GM23338 (cell line): Measurements from ENCODE around the gene ZNF532. TPM values are rescaled to one million over a fixed set of nuclear protein-coding genes. Genes with fewer than 3 reads are reported as not detected.
A peak's percentile ranks its signal among the peaks of the same experiment; 100 is the strongest.
"Not testable (repeated sequence)": the region's sequence is repeated elsewhere in the genome, so short reads cannot be mapped to it uniquely, and the experiment has no call there.

Experiments used
- ATAC-seq: fragments of 200-7000 bp; cut with Tn5 transposase; 3 replicates; pipeline ENCODE4 v1.9.1; 2020
- DNase-seq: peaks from one replicate; pipeline ENCODE4 v3.0.0-alpha.2; 2015; ENCODE audit warnings: low spot score
- H2AFZ ChIP-seq: fragments of 200-600 bp; sonication (generic); 2 replicates; pipeline ENCODE4 v1.8.0; 2016; ENCODE audit warnings: antibody characterized with exemption, mild to moderate bottlenecking, moderate library complexity
- H3F3A ChIP-seq: fragments of 200-600 bp; sonication (generic); replicated peaks from 2 replicates; pipeline ENCODE4 v1.8.0; 2017; ENCODE audit warnings: antibody characterized with exemption, mixed run types, low read depth
- H3K27ac ChIP-seq: fragments of 200-600 bp; sonication (generic); 2 replicates; pipeline ENCODE4 v1.6.1; 2016; ENCODE audit warnings: low read depth
- H3K27me3 ChIP-seq: fragments of 200-600 bp; sonication (generic); 2 replicates; pipeline ENCODE4 v1.8.0; 2016; ENCODE audit warnings: mild to moderate bottlenecking, mixed run types, moderate library complexity; ENCODE audit not compliant: insufficient read depth
- H3K36me3 ChIP-seq: fragments of 200-600 bp; sonication (generic); 2 replicates; pipeline ENCODE4 v1.8.0; 2016; ENCODE audit warnings: mild to moderate bottlenecking; ENCODE audit not compliant: insufficient read depth
- H3K4me1 ChIP-seq: fragments of 200-600 bp; sonication (generic); 2 replicates; pipeline ENCODE4 v1.8.0; 2016; ENCODE audit warnings: mild to moderate bottlenecking, moderate library complexity; ENCODE audit not compliant: insufficient read depth
- H3K4me2 ChIP-seq: fragments of 200-600 bp; sonication (generic); 2 replicates; pipeline ENCODE4 v1.7.1; 2017; ENCODE audit warnings: mixed run types
- H3K4me3 ChIP-seq: fragments of 200-600 bp; sonication (generic); 2 replicates; pipeline ENCODE4 v1.6.1; 2016; ENCODE audit warnings: mixed run types
- H3K79me2 ChIP-seq: fragments of 200-600 bp; sonication (generic); replicated peaks from 2 replicates; pipeline ENCODE4 v1.8.0; 2017; ENCODE audit warnings: mild to moderate bottlenecking; ENCODE audit not compliant: insufficient read depth
- H3K9me2 ChIP-seq: fragments of 200-600 bp; sonication (generic); 2 replicates; pipeline ENCODE4 v1.8.0; 2017; ENCODE audit not compliant: insufficient read depth
- H4K20me1 ChIP-seq: fragments of 200-600 bp; sonication (generic); replicated peaks from 2 replicates; pipeline ENCODE4 v1.8.0; 2017; ENCODE audit warnings: mild to moderate bottlenecking; ENCODE audit not compliant: insufficient read depth
- H3K27ac Mint-ChIP-seq: 2 replicates; pipeline ENCODE4 v1.8.0; 2020; ENCODE audit warnings: inconsistent platforms, mild to moderate bottlenecking, moderate library complexity, mixed read lengths
- H3K27me3 Mint-ChIP-seq: 3 replicates; pipeline ENCODE4 v1.8.0; 2022; ENCODE audit warnings: low read depth, mild to moderate bottlenecking, moderate library complexity, mixed read lengths, inconsistent platforms; ENCODE audit not compliant: insufficient read depth, poor library complexity
- H3K36me3 Mint-ChIP-seq: 3 replicates; pipeline ENCODE4 v1.8.0; 2021; ENCODE audit warnings: low read depth, mild to moderate bottlenecking, inconsistent platforms, moderate library complexity, mixed read lengths
- H3K4me1 Mint-ChIP-seq: 3 replicates; pipeline ENCODE4 v1.8.0; 2020; ENCODE audit warnings: mild to moderate bottlenecking, inconsistent platforms, mixed read lengths
- H3K4me3 Mint-ChIP-seq: 3 replicates; pipeline ENCODE4 v1.8.0; 2021; ENCODE audit warnings: moderate library complexity, mild to moderate bottlenecking, inconsistent platforms, mixed read lengths
- H3K9me3 Mint-ChIP-seq: 3 replicates; pipeline ENCODE4 v1.8.0; 2020; ENCODE audit warnings: moderate library complexity, mild to moderate bottlenecking, inconsistent platforms, mixed read lengths
- CREB1 ChIP-seq: fragments of 250-450 bp; sonication (Bioruptor Pico); IDR thresholded peaks from 2 replicates; pipeline ENCODE4 v1.5.0; 2020; ENCODE audit warnings: low read depth, mild to moderate bottlenecking, moderate library complexity
- EZH2phosphoT487 ChIP-seq: fragments of 200-600 bp; sonication (generic); IDR thresholded peaks from one replicate; pipeline ENCODE4 v1.8.1; 2018; ENCODE audit warnings: antibody characterized with exemption; ENCODE audit not compliant: unreplicated experiment
- JUNB ChIP-seq: IDR thresholded peaks from one replicate; pipeline ENCODE4 v1.6.1; 2016; ENCODE audit warnings: antibody characterized with exemption; ENCODE audit not compliant: unreplicated experiment
- NANOG ChIP-seq: IDR thresholded peaks from 2 replicates; pipeline ENCODE4 v1.6.1; 2016; ENCODE audit warnings: antibody characterized with exemption, borderline replicate concordance
- ZNF114 ChIP-seq: fragments of 250-450 bp; sonication (Bioruptor Pico); IDR thresholded peaks from 2 replicates; pipeline ENCODE4 v1.5.0; 2020; ENCODE audit warnings: mild to moderate bottlenecking, moderate library complexity
- ZNF331 ChIP-seq: fragments of 250-450 bp; sonication (Bioruptor Pico); IDR thresholded peaks from 2 replicates; pipeline ENCODE4 v1.5.0; 2020; ENCODE audit warnings: low read depth, mild to moderate bottlenecking, moderate library complexity
- ZNF462 ChIP-seq: fragments of 250-450 bp; sonication (Bioruptor Pico); IDR thresholded peaks from 2 replicates; pipeline ENCODE4 v1.5.0; 2020; ENCODE audit warnings: mild to moderate bottlenecking, moderate library complexity
- polyA plus RNA-seq: library from polyadenylated mRNA; unstranded; fragments of >200 nt; fragmentation: Nextera tagmentation; extraction: Ambion mirVana; gene quantifications from 2 replicates; pipeline ENCODE4 v1.2.1, GENCODE V29; 2016
- total RNA-seq: library from RNA; depleted of rRNA; stranded (reverse); fragments of >200 nt; shearing (Covaris generic); gene quantifications from 2 replicates; pipeline ENCODE4 v1.2.3, GENCODE V29; 2014

Gene ZNF532
- total and polyA plus RNA-seq, 2 experiments from 2014 or later, result 51.5 to 225 TPM

GRCh38 chr18:59024829-59025228, 160.2 kb downstream of the ZNF532 start (continued):
- no peak for TF ChIP-seq ZNF462 (CRISPR knock-in tag)
- no peak for TF ChIP-seq EZH2phosphoT487
- no peak for TF ChIP-seq NANOG
- no peak for TF ChIP-seq ZNF114 (CRISPR knock-in tag)
- no peak for TF ChIP-seq JUNB

- DNase-seq, H3K9me2 ChIP-seq, H3K36me3 ChIP-seq, H3K27me3 Mint-ChIP-seq, H3K36me3 Mint-ChIP-seq, H3K4me1 Mint-ChIP-seq, H3K4me3 Mint-ChIP-seq, H3K9me3 Mint-ChIP-seq, H3K27me3 ChIP-seq, ATAC-seq, H3K4me3 ChIP-seq, H3K27ac ChIP-seq, H3K27ac Mint-ChIP-seq, H3K4me2 ChIP-seq, H3F3A ChIP-seq, H3K79me2 ChIP-seq, H4K20me1 ChIP-seq, H2AFZ ChIP-seq, H3K4me1 ChIP-seq: not testable (repeated sequence)
Measured at GRCh38 chr18:59025532-59025931, 160.9 kb downstream of the ZNF532 start.

GRCh38 chr18:59026364-59026763, 161.7 kb downstream of the ZNF532 start:
- ATAC-seq (no peak), DNase-seq (no peak)
- Mint-ChIP-seq H3K27ac (no peak overlapping the region), H3K36me3 (no peaks in the 10 kb centered on the region), H3K4me3 (no peak overlapping the region), H3K9me3 (no peaks in the 10 kb centered on the region), H3K27me3 (peaks cover 6% of the 10 kb centered on the region), H3K4me1 (peaks cover 9% of the 10 kb centered on the region)
- H3K4me1 ChIP-seq, result no peaks in the 10 kb centered on the region
- no peaks in the 10 kb centered on the region for H3K36me3 ChIP-seq
- H3K27ac ChIP-seq, result no peak overlapping the region
- peak overlapping the region; percentile 80 for H2AFZ ChIP-seq
- H3F3A ChIP-seq, result no peaks in the 10 kb centered on the region
- H3K79me2 ChIP-seq, result no peaks in the 10 kb centered on the region
- no peak for TF ChIP-seq CREB1
- no peak for TF ChIP-seq ZNF331 (CRISPR knock-in tag)
- no peak overlapping the region for H3K4me2 ChIP-seq
- no peaks in the 10 kb centered on the region for H3K27me3 ChIP-seq
- H3K9me2 ChIP-seq, result no peaks in the 10 kb centered on the region
- no peaks in the 10 kb centered on the region for H4K20me1 ChIP-seq
- no peak overlapping the region for H3K4me3 ChIP-seq
